Stimulated activated CD4-positive, alpha-beta T cell treated with anti-CD3 and anti-CD28 coated beads, Interleukin-4, amount 100 ng/mL, for 4 hours (primary cell): ENCODE measurements around the gene PHRF1.

ENCODE experiments used
- DNase-seq, 2 experiments: peaks; one replicate each; pipeline ENCODE4 v3.0.0-alpha.2; 2020

Gene PHRF1

GRCh38 chr11:659532-660085 lies 83.3 kb downstream of the PHRF1 start:
- DNase-seq = no peak

GRCh38 chr11:660281-660680 lies 84.0 kb downstream of the PHRF1 start:
- no peak for DNase-seq

- no peak for DNase-seq
Observed at GRCh38 chr11:660681-661444, 84.6 kb downstream of the PHRF1 start.
